Activated B cell treated with CpG ODN at 0.5 μM for 24 hours (primary cell): ENCODE data around the gene MYO10. TPM values are rescaled to one million over a fixed set of nuclear protein-coding genes. Genes with fewer than 3 reads are reported as not detected.

Experiments
- ATAC-seq: fragments of 200-7000 bp; cut with Tn5 transposase; one replicate; pipeline ENCODE4 v1.10.0; 2021; ENCODE audit warnings: low read depth, mild to moderate bottlenecking, moderate library complexity
- CTCF ChIA-PET: fragments of 350-600 bp; sonication (Branson Sonifier 250); formaldehyde crosslinking; loops from one replicate; lab custom pipeline; 2021; ENCODE audit warnings: antibody characterized with exemption; lab: Charles Lee
- POLR2A ChIA-PET: fragments of 350-600 bp; sonication (Branson Sonifier 250); formaldehyde crosslinking; loops from one replicate; lab custom pipeline; 2021; ENCODE audit warnings: antibody characterized with exemption; lab: Charles Lee
- DNase-seq: peaks from one replicate; pipeline ENCODE4 v3.0.0; 2022
- H3K27ac Mint-ChIP-seq: one replicate; pipeline ENCODE4 v1.8.0; 2020; ENCODE audit warnings: mixed read lengths
- H3K27me3 Mint-ChIP-seq: one replicate; pipeline ENCODE4 v1.8.0; 2021; ENCODE audit warnings: mixed read lengths
- H3K36me3 Mint-ChIP-seq: one replicate; pipeline ENCODE4 v1.8.0; 2021; ENCODE audit warnings: low read depth, mixed read lengths
- H3K4me1 Mint-ChIP-seq: one replicate; pipeline ENCODE4 v1.8.0; 2021; ENCODE audit warnings: mixed read lengths
- H3K4me3 Mint-ChIP-seq: one replicate; pipeline ENCODE4 v1.8.0; 2020; ENCODE audit warnings: mild to moderate bottlenecking, mixed read lengths
- H3K9me3 Mint-ChIP-seq: one replicate; pipeline ENCODE4 v1.8.0; 2020; ENCODE audit warnings: mixed read lengths
- CTCF ChIP-seq: fragments of 200-600 bp; IDR thresholded peaks from one replicate; pipeline ENCODE4 v1.8.0; 2022; ENCODE audit warnings: antibody characterized with exemption, mild to moderate bottlenecking
- intact Hi-C: fragments of 100-400 bp; cut with micrococcal nuclease; formaldehyde crosslinking; loops from one replicate; pipeline ENCODE4 v1.15.1; 2024
- total RNA-seq: library from RNA; stranded (reverse); gene quantifications from 2 replicates; pipeline ENCODE4 v1.2.3, GENCODE V29; 2022

Gene MYO10
- total RNA-seq, 1 donor from 2014 or later: 0.13 TPM

- ChIA-PET CTCF (no interaction called here), POLR2A (no interaction called here)
- Mint-ChIP-seq H3K27me3 (no peaks in the 10 kb centered on the region), H3K4me3 (no peak overlapping the region), H3K9me3 (peaks cover 15% of the 10 kb centered on the region), H3K36me3 (no peaks in the 10 kb centered on the region), H3K4me1 (no peaks in the 10 kb centered on the region), H3K27ac (no peak overlapping the region)
- ATAC-seq (no peak), DNase-seq (no peak)
- intact Hi-C loops: no loop called here
- TF ChIP-seq CTCF: no peak
Measured at GRCh38 chr5:16944816-16945562, 8.9 kb upstream of the MYO10 start.

GRCh38 chr5:16943846-16944678 lies 8.0 kb upstream of the MYO10 start:
- Mint-ChIP-seq H3K4me1 (no peaks in the 10 kb centered on the region), H3K9me3 (peaks cover 15% of the 10 kb centered on the region), H3K27me3 (peaks cover 2% of the 10 kb centered on the region), H3K4me3 (no peak overlapping the region), H3K27ac (no peak overlapping the region), H3K36me3 (no peaks in the 10 kb centered on the region)
- POLR2A ChIA-PET: no interaction called here
- CTCF ChIA-PET: no interaction called here
- no peak for TF ChIP-seq CTCF
- DNase-seq (no peak), ATAC-seq (no peak)
- intact Hi-C loops: no loop called here

- CTCF ChIA-PET: no interaction called here
- no peak for TF ChIP-seq CTCF
- DNase-seq: no peak
- peaks cover 23% of the 10 kb centered on the region for H3K4me1 Mint-ChIP-seq
- no peaks in the 10 kb centered on the region for H3K9me3 Mint-ChIP-seq
- H3K36me3 Mint-ChIP-seq: no peaks in the 10 kb centered on the region
- no peak for ATAC-seq
- intact Hi-C loops: loop anchor here (5.0 to 10.0 kb wide), 2 partner anchors 197 to 275 kb away; no protein-coding TSS in a partner anchor
- POLR2A ChIA-PET: no interaction called here
- H3K4me3 Mint-ChIP-seq: peak overlapping the region; percentile 35
- H3K27me3 Mint-ChIP-seq: peaks cover 48% of the 10 kb centered on the region
- H3K27ac Mint-ChIP-seq: no peak overlapping the region
Measured at GRCh38 chr5:16937503-16938161, 1.5 kb upstream of the MYO10 start.

- DNase-seq: no peak
- intact Hi-C loops: loop anchor here (5.0 to 10.0 kb wide), 2 partner anchors 198 to 275 kb away; no protein-coding TSS in a partner anchor
- no peak for ATAC-seq
- Mint-ChIP-seq H3K27ac (no peak overlapping the region), H3K36me3 (no peaks in the 10 kb centered on the region), H3K4me1 (peaks cover 23% of the 10 kb centered on the region), H3K4me3 (peak overlapping the region; percentile 35), H3K27me3 (peaks cover 54% of the 10 kb centered on the region), H3K9me3 (no peaks in the 10 kb centered on the region)
- no peak for TF ChIP-seq CTCF
- ChIA-PET CTCF (no interaction called here), POLR2A (no interaction called here)
Measured at GRCh38 chr5:16936989-16937438, 926 bp upstream of the MYO10 start.
